ENCODE results near the gene RNF157. TPM values are rescaled to one million over a fixed set of nuclear protein-coding genes. Genes with fewer than 3 reads are reported as not detected.

Gene RNF157
- polyA plus RNA-seq, 2 of the 4 experiments (the other 2 are of a cell fraction), result 7.2 to 8.5 TPM

GRCh38 chr17:76145231-76146052, 94.9 kb downstream of the RNF157 start (continued):
- TF ChIP-seq REST (IDR thresholded peaks at IDR 0.05) (no peak), HDAC2 (IDR thresholded peaks at IDR 0.05) (no peak), ZSCAN20 (CRISPR knock-in tag; IDR thresholded peaks at IDR 0.05) (no peak), NPAS2 (CRISPR knock-in tag; IDR thresholded peaks at IDR 0.05; ENCODE audit: borderline replicate concordance) (no peak), ESRRA (IDR thresholded peaks at IDR 0.05; ENCODE audit: borderline replicate concordance, low read length) (no peak)

GRCh38 chr17:76142585-76143041, 97.7 kb downstream of the RNF157 start:
- H3K9me3 ChIP-seq, result no peaks in the 10 kb centered on the region
- no peak overlapping the region for H3K4me2 ChIP-seq
- H3K4me1 ChIP-seq, result peaks cover 26% of the 10 kb centered on the region
- 90% methylated on average over 6 of the region's 6 CpGs for WGBS (ENCODE audit: missing lambda C conversion rate)
- TF ChIP-seq CBX8 (IDR thresholded peaks at IDR 0.05), result no peak
- no peak for TF ChIP-seq USF2 (IDR thresholded peaks at IDR 0.05)
- no peak for TF ChIP-seq MYC (IDR thresholded peaks at IDR 0.05; ENCODE audit: borderline replicate concordance, low read length)
- TF ChIP-seq TFCP2L1 (CRISPR knock-in tag; IDR thresholded peaks at IDR 0.05), result no peak
- TF ChIP-seq GATA3 (IDR thresholded peaks at IDR 0.05; ENCODE audit: borderline replicate concordance), result no peak
- TF ChIP-seq PBX3 (IDR thresholded peaks at IDR 0.05), result no peak
- no peak for TF ChIP-seq MAFK (IDR thresholded peaks at IDR 0.05; ENCODE audit: partially characterized antibody)
- TF ChIP-seq, protein P1, sequence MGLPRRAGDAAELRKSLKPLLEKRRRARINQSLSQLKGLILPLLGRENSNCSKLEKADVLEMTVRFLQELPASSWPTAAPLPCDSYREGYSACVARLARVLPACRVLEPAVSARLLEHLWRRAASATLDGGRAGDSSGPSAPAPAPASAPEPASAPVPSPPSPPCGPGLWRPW (IDR thresholded peaks at IDR 0.05), result no peak
- no peak for TF ChIP-seq BHLHE40 (IDR thresholded peaks at IDR 0.05; ENCODE audit: low read depth, low read length)
- no peak for TF ChIP-seq MAZ (IDR thresholded peaks at IDR 0.05; ENCODE audit: borderline replicate concordance, low read depth, low read length)
- TF ChIP-seq RFX5 (IDR thresholded peaks at IDR 0.05), result no peak
- TF ChIP-seq CHD4 (IDR thresholded peaks at IDR 0.05; ENCODE audit: borderline replicate concordance), result no peak
- TF ChIP-seq KDM1A (IDR thresholded peaks at IDR 0.05; ENCODE audit: low read depth), result no peak
- no peak for TF ChIP-seq HOXB5 (CRISPR knock-in tag; IDR thresholded peaks at IDR 0.05)
- TF ChIP-seq E2F6 (IDR thresholded peaks at IDR 0.05; ENCODE audit: borderline replicate concordance, low read depth), result no peak
- TF ChIP-seq RARB (CRISPR knock-in tag; IDR thresholded peaks at IDR 0.05), result no peak
- no peak for DNase-seq (ENCODE audit: low read depth in 1 of 2, low spot score in 1 of 2)
- no peak overlapping the region for H3K4me3 ChIP-seq
- no peak overlapping the region for H3K27ac ChIP-seq
- ATAC-seq, result no peak
- ChIA-PET CTCF (interaction anchor here (0.6 to 21.1 kb wide), 15 partner anchors 8 to 255 kb away, joined by 3 to 206 read pairs (median 4); no protein-coding TSS in a partner anchor), POLR2A (no interaction called here)
- FAIRE-seq, result no peak
